GM18502 (cell line): ENCODE results near the gene PCP4.

Source experiments
- ATAC-seq: cut with Tn5 transposase; IDR thresholded peaks from one replicate; pipeline ENCODE4 v1.9.1; 2021; ENCODE audit warnings: mild to moderate bottlenecking; ENCODE audit not compliant: unreplicated experiment, poor library complexity

Gene PCP4

GRCh38 chr21:39867198-39867650, at the start of gene PCP4:
TSS of gene PCP4 (plus strand) at chr21:39867438. CDS start at chr21:39867502, 64 bp downstream.
- peak; percentile 62 for ATAC-seq

GRCh38 chr21:39818557-39818956, 48.7 kb upstream of the PCP4 start:
- ATAC-seq, result no peak

GRCh38 chr21:39822042-39822441, 45.2 kb upstream of the PCP4 start:
- no peak for ATAC-seq

- ATAC-seq, result no peak
Observed at GRCh38 chr21:39825250-39825649, 42.0 kb upstream of the PCP4 start.

- ATAC-seq, result no peak
Observed at GRCh38 chr21:39834543-39834942, 32.7 kb upstream of the PCP4 start.

GRCh38 chr21:39837861-39838359, 29.3 kb upstream of the PCP4 start:
- ATAC-seq, result no peak

GRCh38 chr21:39840373-39841097, 26.7 kb upstream of the PCP4 start:
- ATAC-seq, result no peak

- ATAC-seq, result no peak
Observed at GRCh38 chr21:39842741-39843459, 24.3 kb upstream of the PCP4 start.

GRCh38 chr21:39843483-39843882, 23.8 kb upstream of the PCP4 start:
- ATAC-seq, result no peak

- no peak for ATAC-seq
Observed at GRCh38 chr21:39843916-39844315, 23.3 kb upstream of the PCP4 start.

- no peak for ATAC-seq
Observed at GRCh38 chr21:39845571-39846130, 21.6 kb upstream of the PCP4 start.

- ATAC-seq, result no peak
Observed at GRCh38 chr21:39847877-39848276, 19.4 kb upstream of the PCP4 start.

GRCh38 chr21:39849014-39849655, 18.1 kb upstream of the PCP4 start:
- no peak for ATAC-seq

GRCh38 chr21:39850333-39850732, 16.9 kb upstream of the PCP4 start:
- no peak for ATAC-seq

GRCh38 chr21:39851002-39851618, 16.1 kb upstream of the PCP4 start:
- ATAC-seq, result no peak

- no peak for ATAC-seq
Observed at GRCh38 chr21:39852021-39852721, 15.1 kb upstream of the PCP4 start.

GRCh38 chr21:39852726-39853500, 14.3 kb upstream of the PCP4 start:
- no peak for ATAC-seq

GRCh38 chr21:39854572-39854971, 12.7 kb upstream of the PCP4 start:
- no peak for ATAC-seq

GRCh38 chr21:39855595-39855994, 11.6 kb upstream of the PCP4 start:
- no peak for ATAC-seq
